ENCODE measurements around the gene PSME3IP1.

DNA sequence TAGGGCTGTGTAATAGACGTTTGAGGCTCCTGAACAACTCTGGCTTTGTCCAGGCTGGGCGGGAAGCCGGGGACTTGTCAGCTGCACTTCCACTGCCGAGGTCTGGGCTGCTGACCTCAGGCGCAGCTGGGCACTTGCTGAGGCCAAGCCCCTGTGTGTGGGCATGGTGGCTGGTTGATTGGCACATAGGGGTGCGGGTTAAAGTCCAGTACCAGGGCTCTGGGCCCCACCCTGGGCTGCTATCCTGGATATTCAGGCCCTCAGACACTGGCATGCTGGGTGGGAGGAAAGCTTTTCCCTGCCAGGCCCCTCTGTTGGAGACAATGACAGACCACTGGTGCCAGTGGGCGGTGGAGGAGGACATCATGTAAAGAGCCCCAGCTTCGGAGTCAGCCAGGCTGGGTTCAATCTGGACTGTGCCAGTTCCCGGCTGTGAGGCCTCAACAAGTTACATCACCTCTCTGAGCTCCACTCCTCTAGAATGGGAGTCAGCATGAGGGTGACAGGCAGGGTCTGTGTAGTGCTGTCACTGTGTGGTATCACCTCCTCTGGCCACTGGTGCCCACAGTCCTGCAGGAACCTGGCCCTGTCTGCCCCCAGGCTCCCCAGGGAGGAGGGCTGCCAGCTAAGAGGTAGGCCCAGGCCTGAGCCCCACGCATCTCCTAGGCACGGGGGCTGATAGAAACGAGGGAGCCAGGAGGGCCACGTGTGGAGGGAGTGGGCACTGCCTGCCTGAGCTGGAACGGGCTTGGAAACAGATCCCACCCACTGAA lies 42.5 kb downstream of the PSME3IP1 start:
- TF ChIP-seq, protein P1, sequence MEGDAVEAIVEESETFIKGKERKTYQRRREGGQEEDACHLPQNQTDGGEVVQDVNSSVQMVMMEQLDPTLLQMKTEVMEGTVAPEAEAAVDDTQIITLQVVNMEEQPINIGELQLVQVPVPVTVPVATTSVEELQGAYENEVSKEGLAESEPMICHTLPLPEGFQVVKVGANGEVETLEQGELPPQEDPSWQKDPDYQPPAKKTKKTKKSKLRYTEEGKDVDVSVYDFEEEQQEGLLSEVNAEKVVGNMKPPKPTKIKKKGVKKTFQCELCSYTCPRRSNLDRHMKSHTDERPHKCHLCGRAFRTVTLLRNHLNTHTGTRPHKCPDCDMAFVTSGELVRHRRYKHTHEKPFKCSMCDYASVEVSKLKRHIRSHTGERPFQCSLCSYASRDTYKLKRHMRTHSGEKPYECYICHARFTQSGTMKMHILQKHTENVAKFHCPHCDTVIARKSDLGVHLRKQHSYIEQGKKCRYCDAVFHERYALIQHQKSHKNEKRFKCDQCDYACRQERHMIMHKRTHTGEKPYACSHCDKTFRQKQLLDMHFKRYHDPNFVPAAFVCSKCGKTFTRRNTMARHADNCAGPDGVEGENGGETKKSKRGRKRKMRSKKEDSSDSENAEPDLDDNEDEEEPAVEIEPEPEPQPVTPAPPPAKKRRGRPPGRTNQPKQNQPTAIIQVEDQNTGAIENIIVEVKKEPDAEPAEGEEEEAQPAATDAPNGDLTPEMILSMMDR (IDR thresholded peaks at IDR 0.05; ENCODE audit: low read length): no peak
- TF ChIP-seq EZH2 (IDR thresholded peaks at IDR 0.05; ENCODE audit: borderline replicate concordance, low read length): no peak

All from OCI-LY1 (cell line).